ENCODE results near the gene VPS4A.

Gene VPS4A

GRCh38 chr16:69368866-69369265 is 57.7 kb downstream of the VPS4A start:
- FAIRE-seq: no peak

GRCh38 chr16:69371564-69371963 is 60.4 kb downstream of the VPS4A start:
- no peak for FAIRE-seq

GRCh38 chr16:69373019-69373418 is 61.9 kb downstream of the VPS4A start:
- FAIRE-seq: no peak

Measured in islet of Langerhans (tissue), 1 donor.